GM18867 (cell line): ENCODE results near the gene TBC1D22A.
"Not testable (repeated sequence)": the region's sequence is repeated elsewhere in the genome, so short reads cannot be mapped to it uniquely, and the experiment has no call there.

Experiments
- ATAC-seq: cut with Tn5 transposase; IDR thresholded peaks from one replicate; pipeline ENCODE4 v1.9.1; 2021; ENCODE audit warnings: mild to moderate bottlenecking, moderate library complexity; ENCODE audit not compliant: unreplicated experiment

Gene TBC1D22A

GRCh38 chr22:46967445-46968358, 205.3 kb downstream of the TBC1D22A start:
- ATAC-seq, result no peak

GRCh38 chr22:46968359-46968740, 205.9 kb downstream of the TBC1D22A start:
- ATAC-seq, result no peak

GRCh38 chr22:46968848-46969247, 206.4 kb downstream of the TBC1D22A start:
- no peak for ATAC-seq

- no peak for ATAC-seq
Observed at GRCh38 chr22:46969491-46969890, 207.0 kb downstream of the TBC1D22A start.

- no peak for ATAC-seq
Observed at GRCh38 chr22:46969961-46970360, 207.5 kb downstream of the TBC1D22A start.

GRCh38 chr22:46970411-46971098, 208.1 kb downstream of the TBC1D22A start:
- no peak for ATAC-seq

GRCh38 chr22:46971099-46971763, 208.8 kb downstream of the TBC1D22A start:
- no peak for ATAC-seq

- ATAC-seq, result no peak
Observed at GRCh38 chr22:46971764-46972125, 209.3 kb downstream of the TBC1D22A start.

- no peak for ATAC-seq
Observed at GRCh38 chr22:46972256-46972655, 209.8 kb downstream of the TBC1D22A start.

- no peak for ATAC-seq
Observed at GRCh38 chr22:46972901-46973831, 210.7 kb downstream of the TBC1D22A start.

GRCh38 chr22:46974077-46974476, 211.6 kb downstream of the TBC1D22A start:
- no peak for ATAC-seq

GRCh38 chr22:46974631-46975585, 212.5 kb downstream of the TBC1D22A start:
- ATAC-seq, result no peak

- ATAC-seq, result no peak
Observed at GRCh38 chr22:46976143-46976542, 213.7 kb downstream of the TBC1D22A start.

- no peak for ATAC-seq
Observed at GRCh38 chr22:46976598-46976997, 214.1 kb downstream of the TBC1D22A start.

- ATAC-seq, result no peak
Observed at GRCh38 chr22:46977656-46978343, 215.3 kb downstream of the TBC1D22A start.

GRCh38 chr22:46978668-46979067, 216.2 kb downstream of the TBC1D22A start:
- not testable (repeated sequence) for ATAC-seq

- ATAC-seq, result no peak
Observed at GRCh38 chr22:46979506-46979905, 217.1 kb downstream of the TBC1D22A start.

GRCh38 chr22:46980392-46980791, 217.9 kb downstream of the TBC1D22A start:
- ATAC-seq, result no peak

GRCh38 chr22:46982635-46983034, 220.2 kb downstream of the TBC1D22A start:
- ATAC-seq, result no peak
